Measurements from ENCODE around the gene FLT1. TPM values are rescaled to one million over a fixed set of nuclear protein-coding genes. Genes with fewer than 3 reads are reported as not detected.

FLT1 gene
- polyA plus RNA-seq, 4 donors: 0.45 to 8.8 (median 3.0) TPM

DNA sequence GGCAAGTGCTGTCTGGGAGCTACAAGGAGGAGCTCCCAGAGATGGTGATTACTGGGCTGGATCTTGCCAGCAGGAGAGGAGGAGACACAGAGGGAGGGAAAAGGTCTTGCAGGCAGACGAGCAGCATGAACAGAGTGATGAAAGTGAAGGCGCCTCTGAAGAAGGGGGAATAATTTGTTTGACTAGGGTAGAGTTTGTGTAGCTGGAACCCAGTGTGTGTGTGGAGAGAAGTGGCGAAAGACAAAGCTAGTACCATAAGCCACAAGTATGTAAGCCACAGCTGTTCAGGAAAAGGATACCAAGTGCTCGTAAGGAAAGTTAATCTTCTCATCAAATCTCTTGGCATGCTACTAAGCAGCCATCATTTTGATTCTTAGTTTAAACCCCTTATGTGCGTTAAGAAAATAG, 5.4 kb downstream of the FLT1 start:
- Histone ChIP-seq H3K4me3 (ENCODE audit: low read depth in 1 of 3, low read length in 3 of 3) (no peak overlapping the region), H3K4me1 (ENCODE audit: control insufficient read depth in 3 of 3, insufficient read depth in 2 of 3, low read depth in 1 of 3, low read length in 2 of 3) (peaks cover 0 to 8% (median 0%) of the 10 kb centered on the region in 3 donors), H3K27ac (ENCODE audit: low read depth in 1 of 3, low read length in 2 of 3) (no peak overlapping the region), H3K27me3 (ENCODE audit: control insufficient read depth in 3 of 3, insufficient read depth in 3 of 3, low read length in 3 of 3) (peaks cover 6 to 35% (median 9%) of the 10 kb centered on the region in 3 donors), H3K9me3 (ENCODE audit: control insufficient read depth in 2 of 2, insufficient read depth in 1 of 2, low read depth in 1 of 2, low read length in 1 of 2) (no peaks in the 10 kb centered on the region), H3K36me3 (ENCODE audit: control insufficient read depth in 3 of 3, insufficient read depth in 2 of 3, low read depth in 1 of 3, low read length in 3 of 3) (no peaks in the 10 kb centered on the region)
- WGBS, 3 donors: 43 to 50% (median 49%) methylated on average over 5 of the region's 5 CpGs
- FAIRE-seq (no peak), DNase-seq (no peak)

DNA sequence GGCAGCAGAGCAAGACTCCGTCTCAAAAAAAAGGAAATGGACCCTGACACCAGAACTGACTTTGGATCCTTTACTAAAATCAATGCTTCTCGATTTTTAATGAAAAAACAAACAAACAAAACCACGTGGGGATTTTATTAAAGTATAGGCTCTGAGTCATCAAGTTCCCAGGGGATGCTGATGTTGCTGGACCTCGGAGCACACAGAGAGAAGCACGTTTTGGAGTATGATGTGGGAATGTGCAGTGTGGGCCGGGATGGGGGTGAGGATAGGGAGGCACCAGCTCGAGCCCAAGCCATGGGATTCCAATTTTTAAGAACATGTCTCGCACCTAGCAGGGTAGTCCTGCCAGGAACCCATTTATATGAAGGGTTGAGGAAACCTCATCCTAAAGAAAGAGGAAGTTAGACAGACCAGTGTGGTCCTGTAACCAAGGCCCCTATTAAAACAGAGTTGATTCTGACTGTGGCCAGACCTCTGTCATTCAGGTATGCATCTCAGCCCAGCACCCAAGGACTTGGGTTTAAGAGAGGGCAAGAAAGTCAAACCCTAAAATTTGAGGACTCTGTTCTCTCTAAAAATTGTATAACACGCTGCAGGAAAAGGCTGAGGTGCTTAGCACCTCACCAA, 6.4 kb downstream of the FLT1 start:
- DNase-seq (no peak), FAIRE-seq (no peak)
- Histone ChIP-seq H3K9me3 (ENCODE audit: control insufficient read depth in 2 of 2, insufficient read depth in 1 of 2, low read depth in 1 of 2, low read length in 1 of 2) (no peaks in the 10 kb centered on the region), H3K4me1 (ENCODE audit: control insufficient read depth in 3 of 3, insufficient read depth in 2 of 3, low read depth in 1 of 3, low read length in 2 of 3) (no peaks in the 10 kb centered on the region), H3K4me3 (ENCODE audit: low read depth in 1 of 3, low read length in 3 of 3) (no peak overlapping the region), H3K36me3 (ENCODE audit: control insufficient read depth in 3 of 3, insufficient read depth in 2 of 3, low read depth in 1 of 3, low read length in 3 of 3) (no peaks in the 10 kb centered on the region), H3K27me3 (ENCODE audit: control insufficient read depth in 3 of 3, insufficient read depth in 3 of 3, low read length in 3 of 3) (peaks cover 0 to 25% (median under 1%) of the 10 kb centered on the region in 3 donors), H3K27ac (ENCODE audit: low read depth in 1 of 3, low read length in 2 of 3) (no peak overlapping the region)
- WGBS, 3 donors: 58 to 74% (median 72%) methylated on average over 9 of the region's 9 CpGs

DNA sequence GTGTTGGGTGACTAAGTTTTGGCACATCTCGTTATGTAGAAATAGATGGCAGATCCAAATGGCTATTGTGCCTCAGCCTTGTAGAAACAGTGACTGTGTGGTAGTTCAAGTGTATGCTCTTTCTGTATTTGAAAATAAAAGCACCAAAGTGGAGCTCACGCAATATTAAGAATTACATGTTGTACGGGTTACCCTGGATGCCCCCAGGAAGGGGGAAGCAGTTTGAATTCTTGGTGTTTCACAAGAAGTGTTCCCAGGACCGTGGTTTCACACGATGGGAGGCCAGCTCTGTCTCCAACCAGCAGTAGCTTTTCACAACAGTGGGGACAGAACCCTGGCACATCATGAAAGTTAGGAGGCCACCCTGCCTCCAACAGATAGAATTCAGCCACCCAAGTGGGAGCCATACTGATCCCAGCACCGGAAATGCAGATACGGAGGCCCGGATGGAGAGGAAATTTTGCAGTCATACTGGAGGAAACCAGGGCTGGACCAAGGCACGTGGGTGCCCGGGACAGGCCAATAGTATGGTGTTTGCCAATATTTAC, 8.9 kb downstream of the FLT1 start:
- H3K27me3 ChIP-seq (ENCODE audit: control insufficient read depth in 3 of 3, insufficient read depth in 3 of 3, low read length in 3 of 3): peaks cover 0 to 10% (median 0%) of the 10 kb centered on the region in 3 donors

DNA sequence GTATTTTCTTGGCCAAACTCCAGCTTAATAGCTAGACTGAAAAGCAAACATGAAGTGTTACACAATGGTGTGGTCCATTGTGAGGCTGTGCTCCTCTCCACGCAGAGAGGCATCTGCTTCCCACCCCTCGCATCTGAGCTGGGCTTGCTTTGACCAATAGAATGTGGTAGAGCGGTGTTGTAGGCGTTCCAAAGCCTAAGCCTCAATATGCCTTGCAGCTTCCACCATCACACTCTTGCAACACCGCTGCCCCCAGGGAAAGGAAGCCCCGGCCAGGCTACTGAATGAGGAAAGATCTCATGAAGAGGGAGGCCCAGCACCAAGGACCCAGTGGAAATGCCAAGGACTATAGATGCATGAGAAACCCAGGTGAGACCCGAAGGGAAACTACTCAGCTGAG, 9.4 kb downstream of the FLT1 start:
- WGBS, 3 donors: 89 to 91% (median 89%) methylated on average over 7 of the region's 7 CpGs
- Histone ChIP-seq H3K36me3 (ENCODE audit: control insufficient read depth in 3 of 3, insufficient read depth in 2 of 3, low read depth in 1 of 3, low read length in 3 of 3) (no peaks in the 10 kb centered on the region), H3K9me3 (ENCODE audit: control insufficient read depth in 2 of 2, insufficient read depth in 1 of 2, low read depth in 1 of 2, low read length in 1 of 2) (no peaks in the 10 kb centered on the region), H3K4me3 (ENCODE audit: low read depth in 1 of 3, low read length in 3 of 3) (no peak overlapping the region), H3K27me3 (ENCODE audit: control insufficient read depth in 3 of 3, insufficient read depth in 3 of 3, low read length in 3 of 3) (peaks cover 0 to 10% (median 0%) of the 10 kb centered on the region in 3 donors), H3K27ac (ENCODE audit: low read depth in 1 of 3, low read length in 2 of 3) (no peak overlapping the region), H3K4me1 (ENCODE audit: control insufficient read depth in 3 of 3, insufficient read depth in 2 of 3, low read depth in 1 of 3, low read length in 2 of 3) (no peaks in the 10 kb centered on the region)
- DNase-seq (no peak), FAIRE-seq (no peak)

More for the DNA sequence above, 8.9 kb downstream of the FLT1 start:
- no peaks in the 10 kb centered on the region for H3K9me3 ChIP-seq (ENCODE audit: control insufficient read depth in 2 of 2, insufficient read depth in 1 of 2, low read depth in 1 of 2, low read length in 1 of 2)
- H3K4me3 ChIP-seq (ENCODE audit: low read depth in 1 of 3, low read length in 3 of 3): no peak overlapping the region
- H3K36me3 ChIP-seq (ENCODE audit: control insufficient read depth in 3 of 3, insufficient read depth in 2 of 3, low read depth in 1 of 3, low read length in 3 of 3): no peaks in the 10 kb centered on the region
- 80 to 81% (median 80%) methylated on average over 10 of the region's 10 CpGs for WGBS, 3 donors
- FAIRE-seq: no peak
- no peak overlapping the region for H3K27ac ChIP-seq (ENCODE audit: low read depth in 1 of 3, low read length in 2 of 3)
- DNase-seq: no peak
- no peaks in the 10 kb centered on the region for H3K4me1 ChIP-seq (ENCODE audit: control insufficient read depth in 3 of 3, insufficient read depth in 2 of 3, low read depth in 1 of 3, low read length in 2 of 3)

DNA sequence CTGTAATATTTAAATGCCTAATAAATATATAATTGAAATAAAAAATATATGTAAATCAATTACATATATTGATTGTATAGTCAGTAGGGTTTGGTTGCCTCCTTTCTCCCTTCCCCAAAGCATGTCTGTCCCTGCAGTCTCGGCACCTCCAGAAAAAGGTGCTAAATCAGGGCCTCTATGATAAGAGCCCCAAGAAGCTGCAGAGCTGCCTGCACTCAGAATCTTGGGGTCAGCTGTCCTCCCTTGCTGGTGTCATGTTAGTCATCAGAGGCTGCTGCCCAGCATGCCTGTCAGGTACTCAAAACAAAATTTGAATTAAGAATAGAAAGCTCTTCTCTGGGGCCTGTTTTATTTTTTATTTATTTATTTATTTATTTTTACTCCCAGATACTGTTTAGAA, 9.8 kb downstream of the FLT1 start:
- Histone ChIP-seq H3K4me1 (ENCODE audit: control insufficient read depth in 3 of 3, insufficient read depth in 2 of 3, low read depth in 1 of 3, low read length in 2 of 3) (no peaks in the 10 kb centered on the region), H3K27me3 (ENCODE audit: control insufficient read depth in 3 of 3, insufficient read depth in 3 of 3, low read length in 3 of 3) (peaks cover 0 to 7% (median 0%) of the 10 kb centered on the region in 3 donors), H3K9me3 (ENCODE audit: control insufficient read depth in 2 of 2, insufficient read depth in 1 of 2, low read depth in 1 of 2, low read length in 1 of 2) (no peaks in the 10 kb centered on the region), H3K27ac (ENCODE audit: low read depth in 1 of 3, low read length in 2 of 3) (no peak overlapping the region), H3K4me3 (ENCODE audit: low read depth in 1 of 3, low read length in 3 of 3) (no peak overlapping the region), H3K36me3 (ENCODE audit: control insufficient read depth in 3 of 3, insufficient read depth in 2 of 3, low read depth in 1 of 3, low read length in 3 of 3) (no peaks in the 10 kb centered on the region)
- DNase-seq (no peak), FAIRE-seq (no peak)
- 88 to 94% (median 90%) methylated on average over 1 of the region's 1 CpG for WGBS, 3 donors

DNA sequence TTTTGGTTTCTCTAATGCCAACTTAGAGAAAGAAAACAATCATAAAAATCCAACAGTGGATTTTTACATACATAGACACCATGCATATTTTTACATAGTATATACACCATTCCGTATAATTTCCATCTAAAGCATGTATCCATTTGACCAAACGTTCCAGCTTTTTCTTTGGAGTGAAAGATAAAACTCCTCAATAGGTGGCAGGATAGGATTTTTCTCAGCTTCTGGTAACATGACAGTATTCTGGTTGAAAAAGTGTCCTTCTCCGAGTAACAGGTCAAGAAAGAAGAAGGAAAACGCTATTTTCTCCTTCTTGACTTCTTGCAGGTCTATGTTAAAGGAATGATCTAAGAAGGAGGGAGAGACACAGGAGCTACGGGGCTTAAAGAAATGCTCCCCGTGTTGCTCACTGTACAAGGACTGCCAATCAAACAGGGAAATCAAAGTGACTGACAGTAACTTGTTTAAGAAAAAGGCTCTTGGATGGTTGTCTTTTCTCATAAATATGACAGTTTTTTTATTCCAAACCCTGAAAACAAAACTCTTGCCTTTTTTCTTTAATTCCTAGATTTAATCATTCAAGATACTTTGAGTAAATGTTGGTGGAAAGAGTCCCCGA, 11.5 kb downstream of the FLT1 start:
- Histone ChIP-seq H3K9me3 (ENCODE audit: control insufficient read depth in 2 of 2, insufficient read depth in 1 of 2, low read depth in 1 of 2, low read length in 1 of 2) (no peaks in the 10 kb centered on the region), H3K4me3 (ENCODE audit: low read depth in 1 of 3, low read length in 3 of 3) (no peak overlapping the region), H3K27ac (ENCODE audit: low read depth in 1 of 3, low read length in 2 of 3) (no peak overlapping the region), H3K27me3 (ENCODE audit: control insufficient read depth in 3 of 3, insufficient read depth in 3 of 3, low read length in 3 of 3) (no peaks in the 10 kb centered on the region), H3K4me1 (ENCODE audit: control insufficient read depth in 3 of 3, insufficient read depth in 2 of 3, low read depth in 1 of 3, low read length in 2 of 3) (no peaks in the 10 kb centered on the region), H3K36me3 (ENCODE audit: control insufficient read depth in 3 of 3, insufficient read depth in 2 of 3, low read depth in 1 of 3, low read length in 3 of 3) (no peaks in the 10 kb centered on the region)
- WGBS, 3 donors: 48 to 64% (median 54%) methylated on average over 7 of the region's 7 CpGs
- no peak for DNase-seq
- FAIRE-seq: no peak

DNA sequence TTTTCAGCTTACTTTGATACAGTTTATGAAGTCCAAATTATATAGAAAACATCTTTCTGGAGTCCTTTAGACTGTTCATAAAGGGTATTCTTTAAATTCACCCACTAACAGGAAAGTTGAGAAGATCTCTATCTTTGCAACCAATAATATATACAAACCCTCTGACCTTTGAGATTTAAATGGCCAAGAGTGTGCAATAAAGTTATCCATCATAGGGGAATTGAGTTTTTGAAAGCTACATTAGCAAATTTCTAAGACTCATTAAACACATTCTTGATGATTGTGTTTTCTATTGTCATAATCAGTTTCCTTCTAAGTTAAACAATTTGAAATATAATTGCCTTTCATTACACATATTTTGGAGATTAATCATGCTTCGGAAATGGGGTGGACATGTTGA, 15.9 kb downstream of the FLT1 start:
- no peaks in the 10 kb centered on the region for H3K9me3 ChIP-seq (ENCODE audit: control insufficient read depth in 2 of 2, insufficient read depth in 1 of 2, low read depth in 1 of 2, low read length in 1 of 2)
- 58 to 69% (median 67%) methylated on average over 1 of the region's 1 CpG for WGBS, 3 donors
- no peak for FAIRE-seq

DNA sequence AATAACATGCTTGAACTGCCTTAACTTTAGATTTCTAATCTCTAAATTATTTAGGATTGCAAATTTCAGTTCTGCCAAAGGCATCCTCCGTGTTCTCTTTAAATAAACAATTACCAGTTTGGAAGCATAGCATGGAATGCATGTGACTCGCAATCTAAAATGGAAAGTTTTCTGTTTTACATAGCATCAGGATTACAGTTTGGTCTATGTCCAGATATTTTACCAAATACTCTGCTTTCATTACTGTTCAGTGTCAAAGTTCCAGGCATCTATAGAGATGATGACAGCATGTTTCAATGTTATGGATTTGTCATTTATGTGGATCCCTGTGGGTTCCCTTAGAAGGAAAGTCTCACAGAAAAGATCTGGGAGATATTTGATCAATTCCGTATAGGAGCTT, 16.8 kb downstream of the FLT1 start:
- Histone ChIP-seq H3K27me3 (ENCODE audit: control insufficient read depth in 3 of 3, insufficient read depth in 3 of 3, low read length in 3 of 3) (no peaks in the 10 kb centered on the region), H3K4me1 (ENCODE audit: control insufficient read depth in 3 of 3, insufficient read depth in 2 of 3, low read depth in 1 of 3, low read length in 2 of 3) (peaks cover 0 to 10% (median 0%) of the 10 kb centered on the region in 3 donors), H3K9me3 (ENCODE audit: control insufficient read depth in 2 of 2, insufficient read depth in 1 of 2, low read depth in 1 of 2, low read length in 1 of 2) (no peaks in the 10 kb centered on the region), H3K36me3 (ENCODE audit: control insufficient read depth in 3 of 3, insufficient read depth in 2 of 3, low read depth in 1 of 3, low read length in 3 of 3) (no peaks in the 10 kb centered on the region), H3K27ac (ENCODE audit: low read depth in 1 of 3, low read length in 2 of 3) (no peak overlapping the region), H3K4me3 (ENCODE audit: low read depth in 1 of 3, low read length in 3 of 3) (no peak overlapping the region)
- FAIRE-seq (no peak), DNase-seq (no peak)
- 71 to 87% (median 80%) methylated on average over 3 of the region's 3 CpGs for WGBS, 3 donors

More for the DNA sequence above, 15.9 kb downstream of the FLT1 start:
- no peak overlapping the region for H3K4me3 ChIP-seq (ENCODE audit: low read depth in 1 of 3, low read length in 3 of 3)
- H3K4me1 ChIP-seq (ENCODE audit: control insufficient read depth in 3 of 3, insufficient read depth in 2 of 3, low read depth in 1 of 3, low read length in 2 of 3): peaks cover 0 to 10% (median 0%) of the 10 kb centered on the region in 3 donors
- DNase-seq: no peak
- H3K36me3 ChIP-seq (ENCODE audit: control insufficient read depth in 3 of 3, insufficient read depth in 2 of 3, low read depth in 1 of 3, low read length in 3 of 3): no peaks in the 10 kb centered on the region
- H3K27me3 ChIP-seq (ENCODE audit: control insufficient read depth in 3 of 3, insufficient read depth in 3 of 3, low read length in 3 of 3): no peaks in the 10 kb centered on the region
- H3K27ac ChIP-seq (ENCODE audit: low read depth in 1 of 3, low read length in 2 of 3): no peak overlapping the region

All from small intestine (tissue), 7 donors.